KMS-11 (cell line): ENCODE results near the gene STAC2.

Experiments
- H2AFZ ChIP-seq: fragments of 200-600 bp; sonication (generic); 2 replicates; pipeline ENCODE4 v1.6.1; 2016; ENCODE audit warnings: antibody characterized with exemption, mixed run types, low read depth
- H3K27ac ChIP-seq: fragments of 200-600 bp; sonication (generic); 2 replicates; pipeline ENCODE4 v1.6.1; 2016; ENCODE audit warnings: mild to moderate bottlenecking, mixed run types
- H3K27me3 ChIP-seq: fragments of 200-600 bp; sonication (generic); 2 replicates; pipeline ENCODE4 v1.6.1; 2017; ENCODE audit warnings: mild to moderate bottlenecking, low read depth, mixed run types, moderate library complexity; ENCODE audit not compliant: insufficient read depth
- H3K36me3 ChIP-seq: fragments of 200-600 bp; sonication (generic); 2 replicates; pipeline ENCODE4 v1.6.1; 2017; ENCODE audit warnings: mild to moderate bottlenecking, mixed run types; ENCODE audit not compliant: insufficient read depth
- H3K4me1 ChIP-seq: fragments of 200-600 bp; sonication (generic); 2 replicates; pipeline ENCODE4 v1.6.1; 2016; ENCODE audit warnings: mild to moderate bottlenecking, low read depth, mixed run types; ENCODE audit not compliant: poor library complexity, severe bottlenecking
- H3K4me2 ChIP-seq: fragments of 200-600 bp; sonication (generic); 2 replicates; pipeline ENCODE4 v1.7.0; 2016; ENCODE audit warnings: mild to moderate bottlenecking, mixed run types
- H3K4me3 ChIP-seq: fragments of 200-600 bp; sonication (generic); IDR thresholded peaks from 2 replicates; pipeline ENCODE4 v1.6.1; 2017; ENCODE audit warnings: low read depth, low read length, mixed read lengths; ENCODE audit not compliant: insufficient read depth
- H3K79me2 ChIP-seq: fragments of 200-600 bp; sonication (generic); 2 replicates; pipeline ENCODE4 v1.6.1; 2016; ENCODE audit warnings: low read depth, mixed run types; ENCODE audit not compliant: insufficient read depth
- H3K9ac ChIP-seq: fragments of 200-600 bp; sonication (generic); 2 replicates; pipeline ENCODE4 v1.6.1; 2016; ENCODE audit warnings: mild to moderate bottlenecking, mixed run types
- H4K20me1 ChIP-seq: fragments of 200-600 bp; sonication (generic); 2 replicates; pipeline ENCODE4 v1.6.1; 2016; ENCODE audit warnings: mild to moderate bottlenecking, mixed run types; ENCODE audit not compliant: insufficient read depth
- TF ChIP-seq, protein P1 (sequence below): fragments of 200-600 bp; sonication (generic); conservative IDR thresholded peaks from 2 replicates; pipeline ENCODE4 v1.6.1; 2017; ENCODE audit warnings: low read depth, mild to moderate bottlenecking, antibody characterized with exemption, low read length, moderate library complexity, mixed read lengths

The STAC2 gene

DNA sequence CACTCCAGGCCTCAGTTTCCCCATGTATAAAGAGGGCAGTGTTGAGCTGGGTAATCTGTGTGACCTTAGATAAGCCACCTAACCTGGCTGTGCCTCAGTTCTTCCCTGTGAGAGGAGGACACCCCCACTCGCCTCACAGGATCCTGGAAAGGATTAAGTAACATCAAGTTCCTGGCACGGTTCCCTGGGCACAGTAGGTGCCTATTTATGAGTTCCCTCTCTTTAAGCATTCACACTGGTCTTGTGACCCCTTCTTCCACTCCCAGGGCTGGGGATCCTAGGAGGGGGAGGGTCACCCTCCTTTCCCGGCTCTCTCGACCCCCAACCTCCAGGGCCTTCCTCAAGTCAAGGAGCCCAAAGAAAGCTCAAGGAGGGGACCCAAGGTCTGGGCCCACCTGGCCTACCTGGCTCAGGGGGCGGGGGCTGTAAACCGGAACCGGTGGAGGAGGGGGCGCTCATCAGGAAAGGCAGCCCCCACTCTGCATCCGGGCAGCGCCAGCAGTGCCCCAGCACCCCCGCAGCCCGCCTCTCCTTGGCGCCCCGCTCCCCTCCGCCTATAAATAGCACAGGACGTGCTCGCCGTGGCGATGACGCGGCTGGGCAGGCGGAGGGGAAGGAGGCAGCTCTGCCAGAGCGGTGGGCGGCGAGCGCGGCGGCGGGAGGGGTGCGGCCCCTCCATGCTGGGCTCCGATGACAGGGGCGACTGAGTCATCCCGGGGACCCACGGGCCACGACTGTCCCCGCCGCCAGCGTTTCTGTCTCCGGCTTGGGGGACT, 16.2 kb downstream of the STAC2 start:
- peak overlapping the region; percentile 60 for H3K27ac ChIP-seq
- peak overlapping the region; percentile 57; the same call in 1 of the 2 replicates for H3K9ac ChIP-seq
- peaks cover 28% of the 10 kb centered on the region for H3K4me1 ChIP-seq

DNA sequence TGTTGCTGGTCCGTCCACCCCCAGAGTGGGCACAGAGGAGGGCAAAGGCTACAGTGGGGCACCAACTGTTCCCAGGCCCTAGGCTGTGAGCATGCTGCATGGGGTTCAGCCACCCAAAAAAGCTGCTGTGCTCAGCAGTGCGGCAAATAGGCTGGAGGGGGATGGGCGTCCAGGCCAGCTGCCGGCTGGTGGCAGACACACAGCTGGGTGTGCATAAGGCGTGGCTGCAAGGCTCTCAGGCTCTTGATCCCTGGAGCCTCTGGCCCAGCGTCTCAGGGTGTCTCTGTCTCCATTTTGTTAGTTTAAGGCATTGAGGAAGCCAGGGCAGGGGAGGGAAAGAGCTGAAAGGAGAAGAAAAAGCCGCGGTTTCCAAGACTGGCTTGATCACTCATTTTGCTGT, 16.9 kb downstream of the STAC2 start:
- Histone ChIP-seq H3K4me3 (no peak overlapping the region), H3K4me1 (peaks cover 28% of the 10 kb centered on the region), H3K27me3 (no peaks in the 10 kb centered on the region; the same call in 1 of the 2 replicates), H4K20me1 (no peaks in the 10 kb centered on the region), H3K36me3 (peaks cover 4% of the 10 kb centered on the region; the same call in 1 of the 2 replicates), H3K4me2 (peak overlapping the region; percentile 86), H3K79me2 (no peaks in the 10 kb centered on the region), H3K27ac (peak overlapping the region; percentile 60), H3K9ac (peak overlapping the region; percentile 57; the same call in 1 of the 2 replicates), H2AFZ (peak overlapping the region; percentile 81; the same call in 1 of the 2 replicates)
- TF ChIP-seq, protein P1, sequence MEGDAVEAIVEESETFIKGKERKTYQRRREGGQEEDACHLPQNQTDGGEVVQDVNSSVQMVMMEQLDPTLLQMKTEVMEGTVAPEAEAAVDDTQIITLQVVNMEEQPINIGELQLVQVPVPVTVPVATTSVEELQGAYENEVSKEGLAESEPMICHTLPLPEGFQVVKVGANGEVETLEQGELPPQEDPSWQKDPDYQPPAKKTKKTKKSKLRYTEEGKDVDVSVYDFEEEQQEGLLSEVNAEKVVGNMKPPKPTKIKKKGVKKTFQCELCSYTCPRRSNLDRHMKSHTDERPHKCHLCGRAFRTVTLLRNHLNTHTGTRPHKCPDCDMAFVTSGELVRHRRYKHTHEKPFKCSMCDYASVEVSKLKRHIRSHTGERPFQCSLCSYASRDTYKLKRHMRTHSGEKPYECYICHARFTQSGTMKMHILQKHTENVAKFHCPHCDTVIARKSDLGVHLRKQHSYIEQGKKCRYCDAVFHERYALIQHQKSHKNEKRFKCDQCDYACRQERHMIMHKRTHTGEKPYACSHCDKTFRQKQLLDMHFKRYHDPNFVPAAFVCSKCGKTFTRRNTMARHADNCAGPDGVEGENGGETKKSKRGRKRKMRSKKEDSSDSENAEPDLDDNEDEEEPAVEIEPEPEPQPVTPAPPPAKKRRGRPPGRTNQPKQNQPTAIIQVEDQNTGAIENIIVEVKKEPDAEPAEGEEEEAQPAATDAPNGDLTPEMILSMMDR = no peak

More for the DNA sequence above, 16.2 kb downstream of the STAC2 start:
- 0 out of 2 replicates have a peak, but pooled peaks cover 3% of the 10 kb centered on the region for H3K36me3 ChIP-seq
- H2AFZ ChIP-seq = peak overlapping the region; percentile 81; the same call in 1 of the 2 replicates
- H3K79me2 ChIP-seq = no peaks in the 10 kb centered on the region
- peak overlapping the region; percentile 86 for H3K4me2 ChIP-seq
- H3K27me3 ChIP-seq = no peaks in the 10 kb centered on the region; the same call in 1 of the 2 replicates
- no peaks in the 10 kb centered on the region for H4K20me1 ChIP-seq
- TF ChIP-seq, protein P1 = no peak
- no peak overlapping the region for H3K4me3 ChIP-seq

DNA sequence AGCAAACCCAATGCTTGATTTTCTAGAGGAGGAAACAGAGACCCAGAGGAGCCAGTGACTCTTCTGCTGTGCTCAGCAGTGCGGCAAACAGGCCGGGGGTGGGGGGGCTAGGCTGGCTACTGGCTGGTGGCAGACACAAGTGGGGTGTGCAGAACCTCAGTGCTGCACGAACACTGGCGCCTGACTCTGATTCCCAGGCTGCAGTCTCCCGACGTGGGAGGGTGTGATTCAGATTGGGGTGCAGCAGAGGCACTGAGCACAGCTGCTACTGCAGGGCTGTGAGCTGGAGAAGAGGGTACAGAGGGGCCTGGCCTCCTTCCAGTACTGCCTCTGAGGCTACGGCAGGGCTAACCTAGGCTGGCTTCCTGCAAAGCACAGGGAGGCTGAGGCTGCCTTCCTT, 17.6 kb downstream of the STAC2 start:
- no peaks in the 10 kb centered on the region for H4K20me1 ChIP-seq
- H3K79me2 ChIP-seq = no peaks in the 10 kb centered on the region
- H3K27ac ChIP-seq = peak overlapping the region; percentile 60; the same call in 1 of the 2 replicates
- TF ChIP-seq, protein P1 = no peak
- no peak overlapping the region for H3K4me3 ChIP-seq
- peak overlapping the region; percentile 86; the same call in 1 of the 2 replicates for H3K4me2 ChIP-seq
- peak overlapping the region; percentile 57; the same call in 1 of the 2 replicates for H3K9ac ChIP-seq
- H3K27me3 ChIP-seq = no peaks in the 10 kb centered on the region
- H3K4me1 ChIP-seq = peaks cover 28% of the 10 kb centered on the region
- H2AFZ ChIP-seq = peak overlapping the region; percentile 81; the same call in 1 of the 2 replicates
- peaks cover 8% of the 10 kb centered on the region; the same call in 1 of the 2 replicates for H3K36me3 ChIP-seq

DNA sequence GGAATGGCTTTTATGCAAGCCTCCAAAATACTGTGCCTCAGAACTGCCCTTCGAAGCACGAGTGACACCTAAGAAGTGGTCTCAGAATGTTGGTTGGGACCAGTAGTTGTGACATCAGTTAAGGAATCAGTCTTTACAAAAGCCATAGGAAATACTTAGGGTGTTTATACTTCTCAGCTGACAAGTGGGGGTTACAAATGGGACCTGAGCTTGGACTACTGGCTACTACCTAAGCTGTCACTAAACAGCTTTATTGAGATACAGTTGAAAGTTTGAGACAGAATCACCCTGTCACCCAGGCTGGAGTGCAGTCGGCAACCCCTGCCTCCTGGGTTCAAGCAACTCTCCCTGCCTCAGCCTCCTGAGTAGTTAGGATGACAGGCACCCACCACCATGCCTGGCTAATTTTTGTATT, 20.6 kb downstream of the STAC2 start:
- Histone ChIP-seq H3K27me3 (no peaks in the 10 kb centered on the region), H4K20me1 (no peaks in the 10 kb centered on the region), H3K36me3 (peaks cover 26% of the 10 kb centered on the region; the same call in 1 of the 2 replicates), H3K9ac (no peak overlapping the region), H2AFZ (no peak overlapping the region), H3K4me3 (no peak overlapping the region), H3K27ac (no peak overlapping the region; the same call in 1 of the 2 replicates), H3K79me2 (peaks cover 29% of the 10 kb centered on the region), H3K4me1 (peaks cover 41% of the 10 kb centered on the region), H3K4me2 (no peak overlapping the region)
- TF ChIP-seq, protein P1 = no peak
